Endothelial cell of umbilical vein (primary cell): ENCODE results near the gene HIC1. TPM values are rescaled to one million over a fixed set of nuclear protein-coding genes. Genes with fewer than 3 reads are reported as not detected.

Experiments used
- BruUV-seq: library from RNA; stranded (reverse); fragments of 400-500 nt; replicated peaks from 2 replicates; lab custom pipeline; 2021; lab: Mats Ljungman, UMichigan
- CTCF ChIA-PET: fragments of 300-600, 350-600 bp; sonication (Branson Sonifier 250); formaldehyde crosslinking; loops from one replicate; lab custom pipeline; 2021; ENCODE audit warnings: antibody characterized with exemption, inconsistent platforms; lab: Charles Lee
- POLR2A ChIA-PET: fragments of 300-600, 350-600 bp; sonication (Branson Sonifier 250); formaldehyde crosslinking; loops from one replicate; lab custom pipeline; 2021; ENCODE audit warnings: antibody characterized with exemption, inconsistent platforms; lab: Charles Lee
- DNase-seq: peaks from one replicate; pipeline ENCODE4 v3.0.0-alpha.2; 2011; ENCODE audit warnings: low read depth, low spot score
- FAIRE-seq: peaks from 2 replicates; lab custom pipeline; 2011; peaks lifted over from hg19 to GRCh38; lab: Jason Lieb, UNC
- H2AFZ ChIP-seq: 2 replicates; pipeline ENCODE4 v1.6.0; 2012; ENCODE audit warnings: low read depth, low read length, control low read depth, inconsistent platforms
- H3K27ac ChIP-seq: 2 replicates; pipeline ENCODE4 v1.5.1; 2011; ENCODE audit warnings: low read depth, mild to moderate bottlenecking, control low read depth, low read length, moderate library complexity; ENCODE audit not compliant: insufficient read depth
- H3K27me3 ChIP-seq, 2 experiments: 2 replicates each; pipeline versions ENCODE4 v1.6.0 to v1.6.1; 2011; ENCODE audit warnings: low read length in 2 of 2, mixed read lengths in 1 of 2; ENCODE audit not compliant: control insufficient read depth in 2 of 2, insufficient read depth in 2 of 2
- H3K36me3 ChIP-seq, 2 experiments: 2 replicates in 1 of 2; 3 replicates in 1 of 2; pipeline ENCODE4 v1.5.1; 2011; ENCODE audit warnings: low read length in 2 of 2, mild to moderate bottlenecking in 1 of 2, moderate library complexity in 1 of 2; ENCODE audit not compliant: control insufficient read depth in 2 of 2, insufficient read depth in 2 of 2; ENCODE audit errors: extremely low read depth in 1 of 2
- H3K4me1 ChIP-seq: 3 replicates; pipeline ENCODE4 v1.5.1; 2011; ENCODE audit warnings: mild to moderate bottlenecking, low read length; ENCODE audit not compliant: control insufficient read depth, insufficient read depth; ENCODE audit errors: extremely low read depth
- H3K4me2 ChIP-seq: 2 replicates; pipeline ENCODE4 v1.6.1; 2011; ENCODE audit warnings: low read length, control low read depth, mixed read lengths; ENCODE audit not compliant: insufficient read depth
- H3K4me3 ChIP-seq, 3 experiments: fragments of 200-600 bp in 1 of 3; sonication (generic), shearing (Covaris generic) in 1 of 3; replicated peaks in 1 of 3; 2 replicates each; pipeline ENCODE4 v1.5.1; 2011 to 2016; ENCODE audit warnings: control low read depth in 3 of 3, low read length in 3 of 3, mild to moderate bottlenecking in 2 of 3, inconsistent platforms in 1 of 3, low read depth in 1 of 3, moderate library complexity in 1 of 3; ENCODE audit not compliant: insufficient read depth in 1 of 3
- H3K79me2 ChIP-seq: 2 replicates; pipeline ENCODE4 v1.6.0; 2012; ENCODE audit warnings: low read length, inconsistent platforms; ENCODE audit not compliant: control insufficient read depth, insufficient read depth
- H3K9ac ChIP-seq: replicated peaks from 2 replicates; pipeline ENCODE3; 2011; ENCODE audit warnings: low read length, control low read depth; ENCODE audit not compliant: insufficient read depth; ENCODE audit errors: extremely low read depth
- H3K9me1 ChIP-seq: replicated peaks from 3 replicates; pipeline ENCODE4 v1.6.0; 2011; ENCODE audit warnings: mild to moderate bottlenecking, low read length; ENCODE audit not compliant: control insufficient read depth, insufficient read depth; ENCODE audit errors: extremely low read depth
- H3K9me3 ChIP-seq: replicated peaks from 2 replicates; pipeline ENCODE4 v1.5.1; 2012; ENCODE audit warnings: low read length, inconsistent platforms; ENCODE audit not compliant: control insufficient read depth, insufficient read depth
- H4K20me1 ChIP-seq: replicated peaks from 2 replicates; pipeline ENCODE3; 2011; ENCODE audit warnings: mild to moderate bottlenecking, low read length; ENCODE audit not compliant: control insufficient read depth, insufficient read depth; ENCODE audit errors: extremely low read depth
- EZH2 ChIP-seq: IDR thresholded peaks from 2 replicates; pipeline ENCODE4 v1.6.1; 2012; ENCODE audit warnings: borderline replicate concordance, low read depth, mild to moderate bottlenecking, moderate library complexity, low read length, inconsistent platforms; ENCODE audit not compliant: severe bottlenecking
- GATA2 ChIP-seq: IDR thresholded peaks from 2 replicates; pipeline ENCODE4 v1.7.0; 2011; ENCODE audit warnings: low read depth, mild to moderate bottlenecking, moderate library complexity, mixed read lengths, low read length; ENCODE audit not compliant: insufficient read length, insufficient read depth
- MYC ChIP-seq: IDR thresholded peaks from one replicate; pipeline ENCODE4 v1.6.1; 2011; ENCODE audit warnings: mild to moderate bottlenecking, low read depth, low read length
- POLR2AphosphoS5 ChIP-seq: IDR thresholded peaks from 2 replicates; pipeline ENCODE4 v1.6.1; 2012; ENCODE audit warnings: low read depth, mild to moderate bottlenecking, control low read depth, low read length, moderate library complexity; ENCODE audit not compliant: insufficient read depth
- dilution Hi-C: fragments of 300-500 bp; cut with MboI; formaldehyde crosslinking; loops from one replicate; pipeline ENCODE4 v1.15.0; 2019; ENCODE audit warnings: low sequenced_read_pairs; ENCODE audit not compliant: extremely low pct_ligation_motif_present
- intact Hi-C: fragments of 100-400 bp; cut with micrococcal nuclease; formaldehyde crosslinking; loops from one replicate; pipeline ENCODE4 v1.10.0; 2022
- polyA plus RNA-seq, 4 experiments: library from polyadenylated mRNA; depleted of rRNA in 3 of 4; stranded (reverse) in 3 of 4; unstranded in 1 of 4; fragments of >200 nt; gene quantifications; 2 replicates each; pipeline versions ENCODE4 v1.2.1 to v1.2.3, GENCODE V29; 2011 to 2012; ENCODE audit warnings: missing spikeins in 1 of 4
- total RNA-seq: library from RNA; stranded (reverse); gene quantifications from 2 replicates; pipeline ENCODE4 v1.2.3, GENCODE V29; 2021

HIC1 gene
- total and polyA plus RNA-seq, 2 donors (not counting 3 experiments of a cell fraction or from before 2014, with no cell fraction given), result 18.2 to 35.5 TPM

DNA sequence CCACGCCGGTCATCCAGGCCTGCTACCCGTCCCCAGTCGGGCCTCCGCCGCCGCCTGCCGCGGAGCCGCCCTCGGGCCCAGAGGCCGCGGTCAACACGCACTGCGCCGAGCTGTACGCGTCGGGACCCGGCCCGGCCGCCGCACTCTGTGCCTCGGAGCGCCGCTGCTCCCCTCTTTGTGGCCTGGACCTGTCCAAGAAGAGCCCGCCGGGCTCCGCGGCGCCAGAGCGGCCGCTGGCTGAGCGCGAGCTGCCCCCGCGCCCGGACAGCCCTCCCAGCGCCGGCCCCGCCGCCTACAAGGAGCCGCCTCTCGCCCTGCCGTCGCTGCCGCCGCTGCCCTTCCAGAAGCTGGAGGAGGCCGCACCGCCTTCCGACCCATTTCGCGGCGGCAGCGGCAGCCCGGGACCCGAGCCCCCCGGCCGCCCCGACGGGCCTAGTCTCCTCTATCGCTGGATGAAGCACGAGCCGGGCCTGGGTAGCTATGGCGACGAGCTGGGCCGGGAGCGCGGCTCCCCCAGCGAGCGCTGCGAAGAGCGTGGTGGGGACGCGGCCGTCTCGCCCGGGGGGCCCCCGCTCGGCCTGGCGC lies 2.4 kb downstream of the HIC1 start:
- Histone ChIP-seq H3K4me2 (no peak overlapping the region), H3K27ac (no peak overlapping the region), H3K36me3 (peaks cover 3 to 10% of the 10 kb centered on the region in 2 experiments), H3K4me3 (no peak overlapping the region), H3K4me1 (peaks cover 19% of the 10 kb centered on the region), H4K20me1 (no peaks in the 10 kb centered on the region), H3K9ac (no peak overlapping the region), H3K27me3 (peaks cover 0 to 2% of the 10 kb centered on the region in 2 experiments), H2AFZ (no peak overlapping the region), H3K9me1 (no peaks in the 10 kb centered on the region), H3K79me2 (peaks cover 24% of the 10 kb centered on the region), H3K9me3 (no peaks in the 10 kb centered on the region)
- no peak for FAIRE-seq
- no peak for DNase-seq
- POLR2A ChIA-PET, result interaction anchor here (1.4 kb wide), 1 partner anchor 11 kb away, joined by 3 read pairs; no protein-coding TSS in a partner anchor
- intact Hi-C loops (no loop called here), dilution Hi-C loops (no loop called here)
- CTCF ChIA-PET, result interaction anchor here (2.2 to 17.2 kb wide), 3 partner anchors 33 to 188 kb away, joined by 7 to 455 read pairs (median 10); no protein-coding TSS in a partner anchor
- no TSS peak for BruUV-seq
- no peak for TF ChIP-seq EZH2
- TF ChIP-seq GATA2, result no peak

DNA sequence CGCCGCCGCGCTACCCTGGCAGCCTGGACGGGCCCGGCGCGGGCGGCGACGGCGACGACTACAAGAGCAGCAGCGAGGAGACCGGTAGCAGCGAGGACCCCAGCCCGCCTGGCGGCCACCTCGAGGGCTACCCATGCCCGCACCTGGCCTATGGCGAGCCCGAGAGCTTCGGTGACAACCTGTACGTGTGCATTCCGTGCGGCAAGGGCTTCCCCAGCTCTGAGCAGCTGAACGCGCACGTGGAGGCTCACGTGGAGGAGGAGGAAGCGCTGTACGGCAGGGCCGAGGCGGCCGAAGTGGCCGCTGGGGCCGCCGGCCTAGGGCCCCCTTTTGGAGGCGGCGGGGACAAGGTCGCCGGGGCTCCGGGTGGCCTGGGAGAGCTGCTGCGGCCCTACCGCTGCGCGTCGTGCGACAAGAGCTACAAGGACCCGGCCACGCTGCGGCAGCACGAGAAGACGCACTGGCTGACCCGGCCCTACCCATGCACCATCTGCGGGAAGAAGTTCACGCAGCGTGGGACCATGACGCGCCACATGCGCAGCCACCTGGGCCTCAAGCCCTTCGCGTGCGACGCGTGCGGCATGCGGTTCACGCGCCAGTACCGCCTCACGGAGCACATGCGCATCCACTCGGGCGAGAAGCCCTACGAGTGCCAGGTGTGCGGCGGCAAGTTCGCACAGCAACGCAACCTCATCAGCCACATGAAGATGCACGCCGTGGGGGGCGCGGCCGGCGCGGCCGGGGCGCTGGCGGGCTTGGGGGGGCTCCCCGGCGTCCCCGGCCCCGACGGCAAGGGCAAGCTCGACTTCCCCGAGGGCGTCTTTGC lies 3.1 kb downstream of the HIC1 start:
- Histone ChIP-seq H3K4me2 (no peak overlapping the region), H3K27ac (no peak overlapping the region), H3K9me3 (no peaks in the 10 kb centered on the region), H3K9me1 (no peaks in the 10 kb centered on the region), H3K4me3 (no peak overlapping the region), H3K79me2 (peaks cover 27% of the 10 kb centered on the region), H4K20me1 (no peaks in the 10 kb centered on the region), H3K27me3 (peaks cover 0 to 2% of the 10 kb centered on the region in 2 experiments), H2AFZ (no peak overlapping the region), H3K36me3 (peaks cover 3 to 10% of the 10 kb centered on the region in 2 experiments), H3K4me1 (peaks cover 27% of the 10 kb centered on the region), H3K9ac (no peak overlapping the region)
- TF ChIP-seq POLR2AphosphoS5 (peak; percentile 14), MYC (no peak)
- ChIA-PET CTCF (interaction anchor here (0.7 to 17.2 kb wide), 12 partner anchors 9 to 223 kb away, joined by 3 to 455 read pairs (median 4); no protein-coding TSS in a partner anchor), POLR2A (interaction anchor here (1.4 kb wide), 1 partner anchor 10 kb away, joined by 3 read pairs; no protein-coding TSS in a partner anchor)
- no TSS peak for BruUV-seq
- DNase-seq, result no peak
- dilution Hi-C loops (no loop called here), intact Hi-C loops (no loop called here)
- no peak for FAIRE-seq
